H1 (cell line): ENCODE data around the gene APOM. TPM values are rescaled to one million over a fixed set of nuclear protein-coding genes. Genes with fewer than 3 reads are reported as not detected.

ENCODE experiments used
- BRCA1 ChIP-seq: IDR thresholded peaks from 2 replicates; pipeline ENCODE4 v1.6.1; 2012; ENCODE audit warnings: low read depth, low read length, improper control_type of control experiment
- CBX5 ChIP-seq: fragments of 300-800, 300-1000 bp; sonication (generic); IDR thresholded peaks from 2 replicates; pipeline ENCODE4 v1.7.1; 2016; ENCODE audit warnings: antibody characterized with exemption, low read length, low read depth
- CTBP2 ChIP-seq: IDR thresholded peaks from 2 replicates; pipeline ENCODE4 v1.7.0; 2011; ENCODE audit warnings: borderline replicate concordance, mild to moderate bottlenecking, moderate library complexity, mixed read lengths, low read length; ENCODE audit not compliant: insufficient read depth, insufficient read length
- KDM4A ChIP-seq: IDR thresholded peaks from one replicate; pipeline ENCODE4 v1.7.1; 2012; ENCODE audit warnings: low read depth, mild to moderate bottlenecking, moderate library complexity, low read length, inconsistent platforms; ENCODE audit not compliant: severe bottlenecking
- PHF8 ChIP-seq: fragments of 200-600 bp; sonication (generic); conservative IDR thresholded peaks from 2 replicates; pipeline ENCODE4 v1.7.1; 2012; ENCODE audit warnings: low read depth, mild to moderate bottlenecking, inconsistent platforms, low read length, moderate library complexity
- POLR2A ChIP-seq, 2 experiments: IDR thresholded peaks; 1 replicate in 1 of 2; 2 replicates in 1 of 2; pipeline ENCODE4 v1.6.1; 2011; ENCODE audit warnings: low read depth in 2 of 2, low read length in 2 of 2, mild to moderate bottlenecking in 2 of 2; ENCODE audit errors: control extremely low read depth in 1 of 2
- RAD21 ChIP-seq, 2 experiments: IDR thresholded peaks in 1 of 2; conservative IDR thresholded peaks in 1 of 2; 2 replicates each; pipeline ENCODE4 v1.6.1; 2011; ENCODE audit warnings: low read depth in 2 of 2, low read length in 2 of 2, improper control_type of control experiment in 1 of 2, inconsistent platforms in 1 of 2, mild to moderate bottlenecking in 1 of 2, moderate library complexity in 1 of 2
- SP2 ChIP-seq: IDR thresholded peaks from 2 replicates; pipeline ENCODE4 v1.6.1; 2012; ENCODE audit warnings: mild to moderate bottlenecking, low read length, inconsistent platforms
- TCF12 ChIP-seq: IDR thresholded peaks from 2 replicates; pipeline ENCODE4 v1.6.1; 2011; ENCODE audit warnings: low read depth, mild to moderate bottlenecking, low read length
- polyA plus RNA-seq, 7 experiments: library from polyadenylated mRNA; depleted of rRNA in 3 of 7; stranded (reverse) in 5 of 7; unstranded in 2 of 7; fragments of >200 nt in 5 of 7; fragments of 200-250 nt in 2 of 7; gene quantifications; 1 replicate in 5 of 7; 2 replicates in 1 of 7; 4 replicates in 1 of 7; pipeline versions ENCODE4 v1.2.1 to v1.2.3, GENCODE V29; 2011 to 2013; ENCODE audit warnings: missing spikeins in 2 of 7, mixed read lengths in 2 of 7
- total RNA-seq: library from RNA; stranded (reverse); fragmentation: NEBNext Ultra II Directional; extraction: Animal tissue kit (Norgen Biotek cat#: 25700); gene quantifications from 2 replicates; pipeline ENCODE4 v1.2.1, GENCODE V29; 2021
- TF ChIP-seq, protein P1 (sequence below): IDR thresholded peaks from 2 replicates; pipeline ENCODE4 v1.6.1; 2011; ENCODE audit warnings: low read depth, mild to moderate bottlenecking, low read length; ENCODE audit not compliant: insufficient read depth

Gene APOM
- total and polyA plus RNA-seq, 2 of the 8 experiments (the other 6 are each of a cell fraction or from before 2014, with no cell fraction given): 3.4 to 12.0 TPM

DNA sequence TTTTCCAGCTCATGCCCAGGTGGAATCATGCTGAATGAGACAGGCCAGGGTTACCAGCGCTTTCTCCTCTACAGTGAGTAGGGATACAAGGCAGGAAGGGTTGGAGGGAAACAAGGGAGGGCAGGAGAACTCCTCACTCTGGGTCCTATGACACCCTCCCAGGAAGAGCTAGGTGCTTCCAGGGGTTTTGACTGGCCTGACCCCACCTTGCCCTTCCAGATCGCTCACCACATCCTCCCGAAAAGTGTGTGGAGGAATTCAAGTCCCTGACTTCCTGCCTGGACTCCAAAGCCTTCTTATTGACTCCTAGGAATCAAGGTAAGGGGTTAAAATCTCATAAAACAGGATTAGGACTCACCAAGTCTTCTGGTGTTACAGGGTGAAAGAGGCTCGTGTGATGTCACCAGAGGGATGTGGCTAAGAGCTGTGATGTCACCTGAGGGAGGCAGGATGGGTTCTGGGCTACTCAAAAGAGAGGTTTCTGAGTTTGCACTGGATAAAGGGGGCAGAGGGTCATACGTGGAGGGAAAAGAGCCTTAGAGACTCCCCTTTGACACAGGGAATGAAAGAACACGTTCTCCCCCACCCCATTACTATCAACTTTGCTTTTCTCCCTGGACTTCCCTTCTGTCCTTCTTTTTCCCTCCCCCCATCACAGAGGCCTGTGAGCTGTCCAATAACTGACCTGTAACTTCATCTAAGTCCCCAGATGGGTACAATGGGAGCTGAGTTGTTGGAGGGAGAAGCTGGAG is 1.9 kb downstream of the APOM start (continued):
- no peak for TF ChIP-seq CTBP2
- no peak for TF ChIP-seq RAD21 (IDR thresholded peaks at IDR 0.05 in 1 of 2, conservative IDR thresholded peaks at IDR 0.05 in 1 of 2; ENCODE audit: low read depth in 2 of 2, low read length in 2 of 2)
- TF ChIP-seq TCF12: no peak
- TF ChIP-seq PHF8: no peak
- TF ChIP-seq POLR2A (IDR thresholded peaks at IDR 0.05; ENCODE audit: control extremely low read depth in 1 of 2, low read depth in 2 of 2, low read length in 2 of 2): no peak
- TF ChIP-seq CBX5: no peak
- TF ChIP-seq SP2: no peak
- TF ChIP-seq, protein P1, sequence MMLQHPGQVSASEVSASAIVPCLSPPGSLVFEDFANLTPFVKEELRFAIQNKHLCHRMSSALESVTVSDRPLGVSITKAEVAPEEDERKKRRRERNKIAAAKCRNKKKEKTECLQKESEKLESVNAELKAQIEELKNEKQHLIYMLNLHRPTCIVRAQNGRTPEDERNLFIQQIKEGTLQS: no peak
- TF ChIP-seq BRCA1: no peak
- TF ChIP-seq KDM4A: no peak
